Neuron (in vitro differentiated cells): ENCODE data around the gene NRG3.

Source experiments
- H2AFZ ChIP-seq: one replicate; pipeline ENCODE4 v1.6.1; 2013; ENCODE audit warnings: low read depth, mild to moderate bottlenecking, inconsistent platforms, low read length, moderate library complexity
- H3K27me3 ChIP-seq: one replicate; pipeline ENCODE4 v1.6.1; 2013; ENCODE audit warnings: low read length; ENCODE audit not compliant: insufficient read depth
- H3K36me3 ChIP-seq: one replicate; pipeline ENCODE4 v1.6.1; 2013; ENCODE audit warnings: low read length; ENCODE audit not compliant: insufficient read depth
- H3K4me1 ChIP-seq: one replicate; pipeline ENCODE4 v1.6.1; 2013; ENCODE audit warnings: low read length; ENCODE audit not compliant: insufficient read depth
- H3K4me3 ChIP-seq: 2 replicates; pipeline ENCODE4 v1.5.1; 2013; ENCODE audit warnings: mild to moderate bottlenecking, low read length, moderate library complexity
- H3K9me3 ChIP-seq: one replicate; pipeline ENCODE4 v1.6.1; 2013; ENCODE audit warnings: low read length

Gene NRG3

GRCh38 chr10:82813856-82814255, 938.9 kb downstream of the NRG3 start:
- Histone ChIP-seq H3K4me3 (no peak overlapping the region), H3K4me1 (peaks cover 16% of the 10 kb centered on the region), H2AFZ (no peak overlapping the region), H3K9me3 (no peaks in the 10 kb centered on the region), H3K36me3 (no peaks in the 10 kb centered on the region), H3K27me3 (no peaks in the 10 kb centered on the region)

GRCh38 chr10:82814635-82815034, 939.6 kb downstream of the NRG3 start:
- H3K27me3 ChIP-seq, result no peaks in the 10 kb centered on the region
- H2AFZ ChIP-seq, result no peak overlapping the region
- H3K4me3 ChIP-seq, result no peak overlapping the region
- no peaks in the 10 kb centered on the region for H3K36me3 ChIP-seq
- no peaks in the 10 kb centered on the region for H3K9me3 ChIP-seq
- H3K4me1 ChIP-seq, result peaks cover 24% of the 10 kb centered on the region

- Histone ChIP-seq H3K4me1 (peaks cover 29% of the 10 kb centered on the region), H3K4me3 (no peak overlapping the region)
Observed at GRCh38 chr10:82815680-82816079, 940.7 kb downstream of the NRG3 start.

GRCh38 chr10:82817676-82818422, 942.9 kb downstream of the NRG3 start:
- H3K36me3 ChIP-seq, result no peaks in the 10 kb centered on the region
- no peaks in the 10 kb centered on the region for H3K27me3 ChIP-seq
- H2AFZ ChIP-seq, result no peak overlapping the region
- no peak overlapping the region for H3K4me3 ChIP-seq
- no peaks in the 10 kb centered on the region for H3K9me3 ChIP-seq
- peaks cover 29% of the 10 kb centered on the region for H3K4me1 ChIP-seq

More at GRCh38 chr10:82815680-82816079, 940.7 kb downstream of the NRG3 start:
- Histone ChIP-seq H3K36me3 (no peaks in the 10 kb centered on the region), H3K27me3 (no peaks in the 10 kb centered on the region), H2AFZ (no peak overlapping the region), H3K9me3 (no peaks in the 10 kb centered on the region)

- no peak overlapping the region for H2AFZ ChIP-seq
- H3K4me3 ChIP-seq, result no peak overlapping the region
- H3K27me3 ChIP-seq, result no peaks in the 10 kb centered on the region
- no peaks in the 10 kb centered on the region for H3K36me3 ChIP-seq
- H3K4me1 ChIP-seq, result peaks cover 29% of the 10 kb centered on the region
- no peaks in the 10 kb centered on the region for H3K9me3 ChIP-seq
Observed at GRCh38 chr10:82821043-82821442, 946.0 kb downstream of the NRG3 start.

- H3K9me3 ChIP-seq, result no peaks in the 10 kb centered on the region
- H2AFZ ChIP-seq, result no peak overlapping the region
- H3K4me3 ChIP-seq, result no peak overlapping the region
- no peaks in the 10 kb centered on the region for H3K27me3 ChIP-seq
- no peaks in the 10 kb centered on the region for H3K4me1 ChIP-seq
- no peaks in the 10 kb centered on the region for H3K36me3 ChIP-seq
Observed at GRCh38 chr10:82826132-82826531, 951.1 kb downstream of the NRG3 start.

GRCh38 chr10:82827901-82828300, 952.9 kb downstream of the NRG3 start:
- Histone ChIP-seq H3K27me3 (no peaks in the 10 kb centered on the region), H3K4me3 (no peak overlapping the region), H3K9me3 (no peaks in the 10 kb centered on the region), H2AFZ (no peak overlapping the region), H3K36me3 (no peaks in the 10 kb centered on the region), H3K4me1 (no peaks in the 10 kb centered on the region)

- no peaks in the 10 kb centered on the region for H3K36me3 ChIP-seq
- H2AFZ ChIP-seq, result no peak overlapping the region
- no peaks in the 10 kb centered on the region for H3K4me1 ChIP-seq
- no peaks in the 10 kb centered on the region for H3K27me3 ChIP-seq
- no peak overlapping the region for H3K4me3 ChIP-seq
- peaks cover 3% of the 10 kb centered on the region for H3K9me3 ChIP-seq
Observed at GRCh38 chr10:82847242-82847641, 972.2 kb downstream of the NRG3 start.

- Histone ChIP-seq H3K9me3 (peaks cover 3% of the 10 kb centered on the region), H3K4me1 (no peaks in the 10 kb centered on the region), H3K4me3 (no peak overlapping the region)
Observed at GRCh38 chr10:82850191-82850590, 975.2 kb downstream of the NRG3 start.

GRCh38 chr10:82856957-82857613, 982.1 kb downstream of the NRG3 start:
- Histone ChIP-seq H2AFZ (no peak overlapping the region), H3K4me1 (peaks cover 6% of the 10 kb centered on the region), H3K4me3 (no peak overlapping the region), H3K9me3 (no peaks in the 10 kb centered on the region), H3K36me3 (no peaks in the 10 kb centered on the region), H3K27me3 (no peaks in the 10 kb centered on the region)

More at GRCh38 chr10:82850191-82850590, 975.2 kb downstream of the NRG3 start:
- H3K27me3 ChIP-seq, result no peaks in the 10 kb centered on the region
- no peak overlapping the region for H2AFZ ChIP-seq
- H3K36me3 ChIP-seq, result no peaks in the 10 kb centered on the region

- no peak overlapping the region for H2AFZ ChIP-seq
- H3K4me3 ChIP-seq, result no peak overlapping the region
- H3K27me3 ChIP-seq, result no peaks in the 10 kb centered on the region
- H3K4me1 ChIP-seq, result peaks cover 6% of the 10 kb centered on the region
- no peaks in the 10 kb centered on the region for H3K9me3 ChIP-seq
- no peaks in the 10 kb centered on the region for H3K36me3 ChIP-seq
Observed at GRCh38 chr10:82861889-82862288, 986.9 kb downstream of the NRG3 start.

- no peaks in the 10 kb centered on the region for H3K27me3 ChIP-seq
- H3K9me3 ChIP-seq, result no peaks in the 10 kb centered on the region
Observed at GRCh38 chr10:82865366-82865765, 990.4 kb downstream of the NRG3 start.

GRCh38 chr10:82866424-82867020, 991.5 kb downstream of the NRG3 start:
- no peak overlapping the region for H2AFZ ChIP-seq
- H3K4me1 ChIP-seq, result no peaks in the 10 kb centered on the region
- no peaks in the 10 kb centered on the region for H3K36me3 ChIP-seq
- H3K4me3 ChIP-seq, result no peak overlapping the region
- H3K27me3 ChIP-seq, result no peaks in the 10 kb centered on the region
- no peaks in the 10 kb centered on the region for H3K9me3 ChIP-seq

More at GRCh38 chr10:82865366-82865765, 990.4 kb downstream of the NRG3 start:
- Histone ChIP-seq H3K4me1 (no peaks in the 10 kb centered on the region), H3K4me3 (no peak overlapping the region), H2AFZ (no peak overlapping the region), H3K36me3 (no peaks in the 10 kb centered on the region)
